ACC112 (cell line): ENCODE data around the gene OSTN.
"Not testable (repeated sequence)": the region's sequence is repeated elsewhere in the genome, so short reads cannot be mapped to it uniquely, and the experiment has no call there.

ENCODE experiments used
- H2AFZ ChIP-seq: fragments of 200-600 bp; sonication (generic); one replicate; pipeline ENCODE4 v1.6.0; 2017; ENCODE audit warnings: antibody characterized with exemption, low read length; ENCODE audit not compliant: unreplicated experiment
- H3K27ac ChIP-seq: fragments of 200-600 bp; sonication (generic); 2 replicates; pipeline ENCODE4 v1.5.1; 2014; ENCODE audit warnings: low read depth, mild to moderate bottlenecking, antibody characterized with exemption, low read length, moderate library complexity
- H3K27me3 ChIP-seq: fragments of 200-600 bp; sonication (generic); 2 replicates; pipeline ENCODE4 v1.6.1; 2014; ENCODE audit warnings: mild to moderate bottlenecking, antibody characterized with exemption, low read length, moderate library complexity, mixed read lengths; ENCODE audit not compliant: insufficient read depth
- H3K36me3 ChIP-seq: fragments of 200-600 bp; sonication (generic); 2 replicates; pipeline ENCODE4 v1.6.1; 2016; ENCODE audit warnings: mild to moderate bottlenecking, antibody characterized with exemption, low read length, moderate library complexity, mixed read lengths; ENCODE audit not compliant: insufficient read depth
- H3K4me1 ChIP-seq: fragments of 200-600 bp; sonication (generic); one replicate; pipeline ENCODE4 v1.6.1; 2016; ENCODE audit warnings: low read length, mixed read lengths; ENCODE audit not compliant: insufficient read depth, unreplicated experiment, control insufficient read depth
- H3K4me3 ChIP-seq: fragments of 200-600 bp; sonication (generic); 2 replicates; pipeline ENCODE4 v1.5.1; 2014; ENCODE audit warnings: mild to moderate bottlenecking, low read depth, low read length
- H3K79me2 ChIP-seq: fragments of 200-600 bp; sonication (generic); one replicate; pipeline ENCODE4 v1.6.0; 2016; ENCODE audit warnings: low read length; ENCODE audit not compliant: control insufficient read depth, unreplicated experiment, insufficient read depth

OSTN gene

DNA sequence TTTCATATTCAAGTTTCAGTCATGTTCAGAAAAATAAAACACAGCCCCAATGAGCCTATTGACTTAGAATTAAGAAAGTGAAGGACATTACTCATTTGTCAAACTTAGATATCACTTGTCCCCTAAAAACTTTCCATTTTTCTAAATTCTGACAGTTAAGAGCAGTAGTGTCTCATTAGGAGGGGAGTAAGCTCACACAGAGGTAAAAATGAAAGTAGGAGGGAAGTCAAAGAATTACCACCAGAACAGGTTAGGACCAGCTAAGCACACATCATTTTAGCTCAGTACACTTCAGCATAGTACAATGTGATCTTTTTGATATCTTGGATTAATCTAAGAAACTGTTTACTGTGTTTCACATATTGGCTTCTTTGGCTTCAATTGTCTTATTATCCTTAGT is 64.3 kb downstream of the OSTN start:
- peak overlapping the region; percentile 70 for H3K4me3 ChIP-seq
- no peak overlapping the region for H3K27ac ChIP-seq
- H3K79me2 ChIP-seq = no peaks in the 10 kb centered on the region
- no peaks in the 10 kb centered on the region for H3K36me3 ChIP-seq
- peak overlapping the region; percentile 99 for H2AFZ ChIP-seq
- H3K27me3 ChIP-seq = no peaks in the 10 kb centered on the region
- H3K4me1 ChIP-seq = no peaks in the 10 kb centered on the region

DNA sequence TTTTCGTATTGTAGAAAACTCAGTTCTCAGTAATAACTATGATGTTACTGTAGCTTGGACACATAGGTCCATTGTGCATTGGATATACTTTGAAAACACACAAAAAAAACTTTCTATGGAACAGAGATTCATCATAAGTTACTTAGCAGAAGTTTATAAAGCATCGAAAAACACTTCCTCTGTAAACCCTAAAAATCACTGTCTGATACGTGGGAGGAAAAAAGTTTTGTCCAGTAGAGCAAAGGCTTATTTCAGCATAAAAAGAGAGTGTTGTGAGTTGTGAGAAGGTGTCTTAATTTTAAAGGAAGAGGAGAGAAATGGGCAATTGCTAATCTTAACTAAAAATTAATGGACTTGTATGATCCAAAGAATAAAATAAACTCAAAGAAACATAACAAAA is 64.8 kb downstream of the OSTN start:
- Histone ChIP-seq H3K4me1 (no peaks in the 10 kb centered on the region), H2AFZ (peak overlapping the region; percentile 99), H3K27ac (no peak overlapping the region), H3K36me3 (no peaks in the 10 kb centered on the region), H3K4me3 (peak overlapping the region; percentile 70), H3K79me2 (no peaks in the 10 kb centered on the region), H3K27me3 (no peaks in the 10 kb centered on the region)

- no peak overlapping the region for H3K4me3 ChIP-seq
- no peaks in the 10 kb centered on the region for H3K36me3 ChIP-seq
- H3K27me3 ChIP-seq = no peaks in the 10 kb centered on the region
- no peak overlapping the region for H2AFZ ChIP-seq
- H3K27ac ChIP-seq = no peak overlapping the region
- H3K4me1 ChIP-seq = no peaks in the 10 kb centered on the region
- no peaks in the 10 kb centered on the region for H3K79me2 ChIP-seq
Observed at GRCh38 chr3:191268737-191269136, 69.7 kb downstream of the OSTN start.

DNA sequence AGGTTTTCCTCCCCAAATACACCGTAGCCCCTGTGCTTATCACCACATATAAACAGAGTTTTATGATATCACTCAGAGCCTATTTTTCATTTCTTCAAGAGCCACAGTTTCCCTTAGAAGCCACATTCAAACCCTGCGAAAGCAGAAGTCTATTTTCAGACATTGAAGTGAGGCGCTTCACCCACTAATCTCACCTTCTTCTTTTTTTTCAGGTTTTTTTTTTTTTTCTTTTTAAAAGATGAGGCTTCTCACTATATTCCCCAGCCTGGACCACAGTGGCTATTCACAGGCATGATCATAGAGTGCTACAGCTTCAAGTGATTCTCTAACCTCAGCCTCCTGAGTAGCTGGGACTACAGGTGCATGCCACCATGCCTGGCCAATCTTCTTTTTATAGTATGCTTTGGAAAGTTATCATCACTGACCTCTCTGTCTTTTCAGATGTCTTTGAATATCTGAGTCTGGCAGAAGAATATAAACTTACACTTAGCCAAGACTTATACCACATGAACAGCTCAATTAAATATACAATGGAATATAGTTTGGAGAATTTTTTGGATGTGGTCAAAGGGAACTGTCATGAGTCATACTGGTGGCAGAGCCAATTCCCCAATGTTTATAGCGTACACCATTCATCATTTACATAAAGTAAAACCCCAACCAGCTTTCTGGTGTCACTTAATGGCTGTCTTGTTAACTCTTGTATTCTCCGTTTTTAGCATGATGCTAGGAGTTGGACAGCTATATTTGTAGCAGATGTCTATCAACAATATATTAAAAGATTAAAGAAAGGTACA is 70.4 kb downstream of the OSTN start:
- Histone ChIP-seq H3K4me1 (no peaks in the 10 kb centered on the region), H3K79me2 (no peaks in the 10 kb centered on the region), H3K4me3 (no peak overlapping the region), H3K27ac (no peak overlapping the region), H2AFZ (no peak overlapping the region), H3K27me3 (no peaks in the 10 kb centered on the region), H3K36me3 (no peaks in the 10 kb centered on the region)

DNA sequence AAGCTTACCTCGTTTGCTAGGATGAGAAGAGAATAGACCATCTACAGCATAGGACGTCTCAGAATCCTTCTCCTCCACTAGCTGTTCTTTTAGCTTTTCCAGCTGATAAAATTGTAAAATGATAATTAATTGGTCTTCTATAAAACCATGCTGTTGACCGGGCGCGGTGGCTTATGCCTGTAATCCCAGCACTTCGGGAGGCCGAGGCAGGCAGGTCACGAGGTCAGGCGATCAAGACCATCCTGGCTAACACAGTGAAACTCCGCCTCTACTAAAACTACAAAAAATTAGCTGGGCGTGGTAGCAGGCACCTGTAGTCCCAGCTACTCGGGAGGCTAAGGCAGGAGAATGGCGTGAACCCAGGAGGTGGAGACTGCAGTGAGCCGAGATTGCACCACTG is 76.2 kb downstream of the OSTN start:
- H3K79me2 ChIP-seq, H3K27ac ChIP-seq, H3K27me3 ChIP-seq, H3K4me3 ChIP-seq, H2AFZ ChIP-seq, H3K4me1 ChIP-seq, H3K36me3 ChIP-seq: not testable (repeated sequence)

DNA sequence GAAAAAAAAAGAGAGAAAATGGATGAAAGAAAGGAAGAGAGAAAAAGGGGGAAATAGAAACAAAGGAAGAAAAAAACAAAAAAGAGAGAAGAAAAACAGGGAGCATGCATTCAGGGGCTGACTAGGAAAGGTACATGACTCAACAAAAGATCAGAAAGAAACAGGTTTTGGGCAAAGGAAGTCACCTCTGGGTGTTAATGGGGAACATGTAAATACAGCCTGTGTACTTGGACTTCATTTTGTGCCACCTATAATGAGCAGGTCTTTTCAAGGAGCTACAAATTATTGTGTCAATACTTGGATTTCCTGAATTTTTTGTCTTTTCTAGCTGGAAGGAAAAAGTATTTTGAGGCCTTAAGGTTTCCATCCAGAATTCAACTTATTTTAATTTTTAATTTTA is 76.7 kb downstream of the OSTN start:
- Histone ChIP-seq H3K27me3 (no peaks in the 10 kb centered on the region), H3K79me2 (no peaks in the 10 kb centered on the region), H3K4me3 (no peak overlapping the region), H2AFZ (no peak overlapping the region), H3K4me1 (no peaks in the 10 kb centered on the region), H3K36me3 (no peaks in the 10 kb centered on the region), H3K27ac (no peak overlapping the region)

DNA sequence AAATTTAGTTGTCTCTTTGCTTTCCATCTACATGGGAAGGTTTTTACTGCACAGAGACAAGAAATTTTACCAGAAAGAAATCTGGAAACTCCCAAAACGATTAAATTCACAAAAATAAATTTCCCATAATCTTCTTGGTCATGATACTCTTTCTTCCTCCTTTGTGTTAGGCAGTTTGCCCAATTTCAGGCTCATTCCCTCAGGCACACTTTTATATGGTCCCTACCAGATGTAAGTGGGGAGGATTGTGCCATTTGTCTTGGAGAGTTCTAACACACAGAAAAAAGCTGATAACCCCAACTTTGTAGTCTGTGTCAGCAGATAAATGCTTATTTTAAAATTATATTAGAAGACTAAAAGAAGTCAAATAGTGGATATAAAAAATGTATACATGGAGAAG is 81.1 kb downstream of the OSTN start:
- Histone ChIP-seq H3K4me3 (no peak overlapping the region), H2AFZ (no peak overlapping the region), H3K4me1 (peaks cover 15% of the 10 kb centered on the region), H3K27me3 (no peaks in the 10 kb centered on the region), H3K79me2 (no peaks in the 10 kb centered on the region), H3K27ac (no peak overlapping the region), H3K36me3 (no peaks in the 10 kb centered on the region)

GRCh38 chr3:191280882-191281281 is 81.8 kb downstream of the OSTN start:
- no peak overlapping the region for H2AFZ ChIP-seq
- no peaks in the 10 kb centered on the region for H3K36me3 ChIP-seq
- no peak overlapping the region for H3K4me3 ChIP-seq
- no peaks in the 10 kb centered on the region for H3K27me3 ChIP-seq
- peaks cover 15% of the 10 kb centered on the region for H3K4me1 ChIP-seq
- H3K79me2 ChIP-seq = no peaks in the 10 kb centered on the region
- H3K27ac ChIP-seq = no peak overlapping the region

DNA sequence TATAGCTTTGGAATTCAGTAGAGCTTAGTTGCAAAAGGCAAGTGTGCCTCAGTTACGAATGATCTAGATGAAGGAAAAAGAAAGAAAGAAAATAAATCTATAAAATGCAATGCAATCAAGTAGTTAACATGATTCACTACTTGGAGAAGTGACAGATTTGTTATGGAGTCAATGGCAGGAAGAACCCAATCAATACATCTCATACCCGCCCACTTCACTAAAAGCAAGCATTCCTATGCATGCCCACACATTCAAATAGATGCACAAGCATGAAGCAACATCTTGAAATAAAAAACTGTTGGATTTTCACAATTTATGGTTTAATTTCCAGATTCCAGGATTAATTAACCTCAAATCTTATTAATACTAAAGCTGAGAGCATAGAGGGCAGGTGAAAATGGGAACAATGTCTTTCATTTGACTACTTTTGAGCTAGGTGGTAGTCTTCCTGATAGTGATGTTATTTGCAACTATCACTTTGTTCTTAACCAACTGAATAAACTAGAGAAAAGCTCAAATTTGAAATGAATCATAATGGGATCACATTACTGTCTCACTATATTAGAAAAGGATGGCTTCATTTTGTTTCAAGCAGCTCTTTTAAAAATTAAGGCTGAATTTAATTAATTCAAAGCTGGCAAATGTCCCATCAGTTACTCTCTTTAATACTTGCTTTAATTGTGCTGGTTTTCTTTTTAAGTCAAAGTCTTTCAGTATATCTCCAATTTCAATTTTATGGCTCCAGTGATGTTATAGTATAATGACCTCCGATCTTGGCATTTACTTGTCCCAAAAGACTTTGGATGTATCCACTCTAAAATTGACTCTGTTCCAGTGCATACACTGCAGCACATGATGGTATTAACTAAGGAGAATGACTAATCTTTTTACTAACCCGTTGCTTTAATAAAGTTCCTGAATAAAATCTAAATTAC is 83.5 kb downstream of the OSTN start:
- peak overlapping the region; percentile 42; the same call in 1 of the 2 replicates for H3K4me3 ChIP-seq
- H3K79me2 ChIP-seq = no peaks in the 10 kb centered on the region
- H3K27ac ChIP-seq = no peak overlapping the region
- peaks cover 15% of the 10 kb centered on the region for H3K4me1 ChIP-seq
- H2AFZ ChIP-seq = peak overlapping the region; percentile 77
- no peaks in the 10 kb centered on the region for H3K27me3 ChIP-seq
- no peaks in the 10 kb centered on the region for H3K36me3 ChIP-seq

- Histone ChIP-seq H3K79me2 (no peaks in the 10 kb centered on the region), H2AFZ (peak overlapping the region; percentile 77), H3K4me3 (no peak overlapping the region), H3K4me1 (peaks cover 15% of the 10 kb centered on the region), H3K36me3 (no peaks in the 10 kb centered on the region), H3K27ac (no peak overlapping the region), H3K27me3 (no peaks in the 10 kb centered on the region)
Observed at GRCh38 chr3:191283400-191283799, 84.4 kb downstream of the OSTN start.
